Coronary artery (tissue), 2 donors: Measurements from ENCODE around the gene PNISR.

Experiments used
- DNase-seq: peaks from one replicate; pipeline ENCODE4 v3.0.0-alpha.2; 2017; ENCODE audit warnings: low spot score
- H3K27ac ChIP-seq, 2 donors: fragments of 200-600 bp; sonication (generic); one replicate each; pipeline ENCODE4 v1.5.1; 2016 to 2019
- H3K4me3 ChIP-seq: fragments of 200-600 bp; sonication (generic); 2 replicates; pipeline ENCODE4 v1.5.1; 2016; ENCODE audit warnings: mild to moderate bottlenecking, moderate library complexity
- TF ChIP-seq, protein P1 (sequence below): fragments of 200-600 bp; sonication (generic); IDR thresholded peaks from one replicate; pipeline ENCODE4 v1.5.1; 2019; ENCODE audit warnings: antibody characterized with exemption

PNISR gene

DNA sequence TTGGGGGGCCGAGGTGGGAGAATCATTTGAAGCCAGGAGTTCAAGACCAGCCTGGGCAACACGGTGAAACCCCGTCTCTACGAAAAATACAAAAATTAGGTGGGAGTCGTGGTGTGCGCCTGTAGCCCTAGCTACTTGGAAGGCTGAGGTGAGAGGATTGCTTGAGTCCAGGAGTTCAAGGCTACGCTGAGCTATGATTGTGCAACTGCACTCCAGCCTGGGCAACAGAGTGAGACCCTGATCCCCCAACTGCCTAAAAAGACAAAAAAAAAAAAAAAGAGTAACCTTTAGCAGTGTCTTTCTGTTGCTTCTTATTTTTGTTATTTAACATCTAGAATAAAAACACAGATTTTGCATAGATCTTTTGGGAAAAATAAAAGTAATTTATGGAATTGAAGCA is 18.0 kb downstream of the PNISR start:
- Histone ChIP-seq H3K4me3 (no peak overlapping the region), H3K27ac (no peak overlapping the region)
- TF ChIP-seq, protein P1, sequence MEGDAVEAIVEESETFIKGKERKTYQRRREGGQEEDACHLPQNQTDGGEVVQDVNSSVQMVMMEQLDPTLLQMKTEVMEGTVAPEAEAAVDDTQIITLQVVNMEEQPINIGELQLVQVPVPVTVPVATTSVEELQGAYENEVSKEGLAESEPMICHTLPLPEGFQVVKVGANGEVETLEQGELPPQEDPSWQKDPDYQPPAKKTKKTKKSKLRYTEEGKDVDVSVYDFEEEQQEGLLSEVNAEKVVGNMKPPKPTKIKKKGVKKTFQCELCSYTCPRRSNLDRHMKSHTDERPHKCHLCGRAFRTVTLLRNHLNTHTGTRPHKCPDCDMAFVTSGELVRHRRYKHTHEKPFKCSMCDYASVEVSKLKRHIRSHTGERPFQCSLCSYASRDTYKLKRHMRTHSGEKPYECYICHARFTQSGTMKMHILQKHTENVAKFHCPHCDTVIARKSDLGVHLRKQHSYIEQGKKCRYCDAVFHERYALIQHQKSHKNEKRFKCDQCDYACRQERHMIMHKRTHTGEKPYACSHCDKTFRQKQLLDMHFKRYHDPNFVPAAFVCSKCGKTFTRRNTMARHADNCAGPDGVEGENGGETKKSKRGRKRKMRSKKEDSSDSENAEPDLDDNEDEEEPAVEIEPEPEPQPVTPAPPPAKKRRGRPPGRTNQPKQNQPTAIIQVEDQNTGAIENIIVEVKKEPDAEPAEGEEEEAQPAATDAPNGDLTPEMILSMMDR: no peak
- no peak for DNase-seq

DNA sequence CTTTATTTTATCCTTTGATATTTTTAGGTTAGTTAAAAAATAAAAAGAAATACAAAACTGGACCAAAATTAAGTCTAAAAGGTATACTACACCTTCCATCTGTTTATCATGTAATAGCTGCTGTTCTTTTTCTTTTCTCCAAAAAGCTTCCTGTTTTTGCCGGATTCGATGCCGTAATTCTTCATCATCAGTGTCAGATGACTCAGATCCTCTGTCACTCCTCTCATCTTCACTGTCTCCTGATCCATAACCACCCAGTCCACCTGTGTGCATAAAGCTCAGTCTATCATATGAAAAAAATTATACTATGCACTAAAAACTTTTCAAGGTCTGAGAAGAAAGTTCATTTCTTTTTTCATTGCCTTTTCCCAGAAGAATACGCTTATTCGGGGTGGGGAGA is 22.7 kb downstream of the PNISR start:
- DNase-seq: no peak
- Histone ChIP-seq H3K4me3 (no peak overlapping the region), H3K27ac (no peak overlapping the region)
- TF ChIP-seq, protein P1: no peak

DNA sequence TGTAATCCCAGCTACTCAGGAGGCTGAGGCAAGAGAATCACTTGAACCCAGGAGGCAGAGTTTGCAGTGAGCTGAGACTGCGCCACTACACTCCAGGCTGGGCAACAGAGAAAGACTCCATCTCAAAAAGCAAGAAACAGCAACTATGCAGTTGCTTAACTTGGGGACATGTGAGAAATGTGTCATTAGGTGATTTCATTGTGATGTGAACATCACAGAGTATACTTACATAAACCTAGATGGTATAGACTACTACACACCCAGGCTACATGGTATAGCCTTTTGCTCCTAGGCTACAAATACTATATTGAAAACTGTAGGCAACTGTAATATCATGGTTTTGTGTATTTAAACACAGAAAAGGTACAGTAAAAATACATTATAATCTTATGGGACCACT is 27.8 kb downstream of the PNISR start:
- TF ChIP-seq, protein P1: no peak
- Histone ChIP-seq H3K27ac (no peak overlapping the region), H3K4me3 (no peak overlapping the region)
- DNase-seq: no peak

DNA sequence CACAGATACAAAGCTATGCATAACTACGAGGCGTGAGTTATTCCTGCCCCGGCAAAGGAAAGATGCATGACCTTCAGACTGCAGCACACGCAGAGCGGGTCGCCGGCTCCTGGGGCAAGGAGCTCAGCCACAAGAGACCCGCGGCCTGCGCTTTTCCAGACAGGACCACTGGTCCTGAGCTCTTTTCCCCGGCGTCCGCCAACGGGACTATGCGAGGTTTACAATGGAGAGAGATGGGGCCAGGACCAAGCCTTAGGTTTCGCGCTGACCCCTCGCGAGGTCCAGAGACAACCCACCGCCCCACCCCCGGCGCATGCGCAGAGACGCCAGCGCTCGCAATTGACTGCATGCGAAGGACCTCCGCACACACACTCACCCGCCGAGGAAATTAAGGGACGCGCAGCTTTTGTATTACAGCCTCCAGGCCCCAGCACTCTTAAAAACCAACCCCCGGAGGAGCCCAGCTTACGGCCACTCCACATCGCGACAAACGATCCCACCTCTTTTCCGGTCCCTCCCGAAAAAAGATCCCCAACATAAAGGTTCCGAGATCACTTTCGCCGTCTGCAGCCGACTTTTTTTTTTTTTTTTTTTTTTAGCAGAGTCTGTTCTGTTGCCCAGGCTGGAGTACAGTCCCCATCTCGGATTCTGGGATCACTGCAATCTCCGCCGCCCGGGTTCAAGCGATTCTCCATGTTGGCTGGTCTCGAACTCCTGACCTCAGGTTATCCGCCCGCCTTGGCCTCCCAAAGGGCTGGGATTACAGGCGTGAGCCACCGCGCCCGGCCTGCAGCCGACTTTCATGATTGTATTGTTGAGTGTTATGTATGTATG is 31.2 kb downstream of the PNISR start, which contains the start of gene COQ3:
COQ3 (minus strand) TSS at position 498 of the 834 bp plus-strand sequence; CDS start at position 482, 16 bp downstream.
- peak within 1 kb of the TSS; percentile 87 for H3K4me3 ChIP-seq
- TF ChIP-seq, protein P1: no peak
- peak; percentile 75 for DNase-seq
- H3K27ac ChIP-seq: peak within 1 kb of the TSS; percentile 58 to 90

DNA sequence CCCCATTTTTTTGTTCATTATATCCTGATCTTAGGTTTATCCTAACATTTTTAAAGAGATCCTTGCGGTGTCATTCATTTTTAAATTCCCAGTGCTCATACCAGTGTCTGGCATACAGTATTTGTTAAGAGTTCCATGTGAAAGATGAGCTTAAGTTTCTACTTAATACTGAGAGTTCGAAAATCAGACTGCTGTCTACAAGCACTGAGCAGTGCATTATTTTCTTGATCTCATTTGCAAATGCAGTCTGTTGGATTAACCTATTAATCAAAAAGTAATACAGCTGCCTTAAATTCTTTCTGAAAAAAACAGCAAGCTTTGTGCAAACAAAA is 31.8 kb downstream of the PNISR start:
- H3K27ac ChIP-seq: peak overlapping the region; percentile 58 to 90
- H3K4me3 ChIP-seq: peak overlapping the region; percentile 87
- DNase-seq: no peak
- TF ChIP-seq, protein P1: no peak

DNA sequence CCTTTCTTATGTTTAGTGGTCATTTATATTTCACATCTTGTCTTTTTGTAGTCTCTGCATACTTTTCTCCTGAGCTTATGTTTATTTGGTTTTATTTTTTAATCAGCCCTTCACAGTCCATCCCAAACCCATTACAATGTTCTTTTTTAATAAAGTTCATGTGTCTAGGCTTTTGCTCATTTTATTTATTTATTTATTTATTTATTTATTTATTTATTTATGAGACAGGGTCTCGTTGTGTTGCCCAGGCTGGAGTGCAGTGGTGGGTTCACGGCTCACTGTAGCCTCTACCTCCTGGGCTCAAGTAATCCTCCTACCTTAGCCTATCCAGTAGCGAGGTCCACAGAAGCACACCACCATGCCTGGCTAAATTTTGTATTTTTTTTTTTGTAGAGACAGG is 34.2 kb downstream of the PNISR start:
- H3K27ac ChIP-seq: no peak overlapping the region
- TF ChIP-seq, protein P1: no peak
- DNase-seq: no peak
- H3K4me3 ChIP-seq: no peak overlapping the region

DNA sequence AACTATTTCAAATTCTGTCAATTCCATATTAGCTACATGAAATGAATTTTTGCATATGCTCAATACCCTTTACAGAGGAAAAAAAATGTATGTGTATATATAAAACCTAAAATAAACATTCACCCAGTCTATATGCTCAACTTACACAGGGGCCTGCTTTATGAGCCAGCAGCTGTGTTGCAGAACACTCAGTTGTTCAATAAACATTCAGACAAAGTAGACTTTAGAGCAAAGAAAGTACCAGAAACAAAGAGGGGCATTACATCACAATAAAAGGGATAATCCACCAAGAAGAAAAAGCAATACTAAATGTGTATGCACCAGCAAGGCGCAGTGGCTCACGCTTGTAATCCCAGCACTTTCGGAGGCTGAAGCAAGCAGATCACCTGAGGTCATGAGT is 40.6 kb downstream of the PNISR start:
- H3K4me3 ChIP-seq: no peak overlapping the region
- no peak for DNase-seq
- TF ChIP-seq, protein P1: no peak
- no peak overlapping the region for H3K27ac ChIP-seq
